DMS79 (cell line): Measurements from ENCODE around the gene OSBPL8.

Experiments used
- DNase-seq: peaks from one replicate; lab custom pipeline; 2025; lab: John Stamatoyannopoulos, UW

The OSBPL8 gene

DNA sequence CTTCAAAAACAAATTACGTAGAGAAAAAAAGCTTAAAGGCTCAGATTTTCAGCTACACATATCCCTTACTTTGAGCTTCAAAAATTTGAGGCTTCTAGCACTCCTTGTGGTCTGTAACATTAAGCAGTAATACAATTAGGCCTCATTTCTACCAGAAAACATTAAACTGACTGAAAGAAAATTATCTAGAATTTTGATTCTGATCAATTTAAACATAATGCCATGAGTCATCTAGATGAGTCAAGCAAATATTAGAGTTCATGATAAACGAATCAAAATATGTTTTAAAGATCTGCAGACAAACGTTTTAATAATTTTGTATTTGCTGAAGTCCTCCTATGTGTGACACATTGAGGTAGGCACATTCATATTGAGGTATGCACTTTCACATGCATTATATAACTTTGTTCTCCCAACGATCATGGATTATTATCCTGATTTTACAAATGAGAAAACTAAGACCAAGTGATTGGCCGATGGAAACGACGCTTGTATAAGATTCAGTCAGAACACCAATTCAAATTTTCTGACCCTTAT lies 4.3 kb downstream of the OSBPL8 start:
- DNase-seq, result no peak

DNA sequence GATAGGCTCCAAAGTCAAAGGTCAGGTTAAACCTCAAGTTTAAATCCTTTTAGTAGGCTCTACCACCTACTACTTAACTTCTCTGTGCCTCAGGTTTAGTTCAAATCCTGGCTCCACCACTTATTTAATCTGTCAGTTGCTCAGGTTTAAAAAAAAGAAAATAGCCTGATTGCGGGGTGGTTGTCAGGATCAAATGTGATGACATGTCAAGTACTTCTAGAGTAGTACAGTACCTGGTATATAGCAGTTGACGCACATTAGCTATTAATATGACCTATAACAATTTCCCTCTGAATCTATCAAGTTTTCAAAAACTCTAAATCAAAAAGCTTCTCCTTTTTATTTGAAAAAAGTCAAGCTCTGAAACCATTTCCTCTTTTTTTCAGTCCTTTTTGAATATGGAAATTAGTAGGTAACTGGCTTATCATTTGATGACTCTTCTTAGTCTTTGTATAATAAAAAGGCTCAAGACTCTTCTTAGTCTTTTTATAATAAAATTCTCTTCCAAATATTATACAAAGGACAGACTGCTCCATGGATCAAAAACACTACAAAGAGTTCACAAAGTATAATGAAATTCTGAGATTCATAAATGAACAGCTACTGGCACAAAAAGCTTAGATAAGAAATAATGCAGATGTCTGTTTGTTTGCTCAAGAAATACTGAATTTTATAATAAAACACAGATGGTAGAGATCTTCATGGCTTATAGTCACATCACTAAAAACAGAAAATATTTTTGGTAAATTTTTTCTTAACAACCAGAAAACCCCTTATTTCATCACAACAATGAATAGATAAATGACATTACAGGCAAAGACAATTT lies 5.0 kb downstream of the OSBPL8 start:
- no peak for DNase-seq

- no peak for DNase-seq
These were observed 7.1 kb downstream of the OSBPL8 start for GRCh38 chr12:76552343-76552938.

GRCh38 chr12:76551482-76551888 lies 8.1 kb downstream of the OSBPL8 start:
- no peak for DNase-seq

DNA sequence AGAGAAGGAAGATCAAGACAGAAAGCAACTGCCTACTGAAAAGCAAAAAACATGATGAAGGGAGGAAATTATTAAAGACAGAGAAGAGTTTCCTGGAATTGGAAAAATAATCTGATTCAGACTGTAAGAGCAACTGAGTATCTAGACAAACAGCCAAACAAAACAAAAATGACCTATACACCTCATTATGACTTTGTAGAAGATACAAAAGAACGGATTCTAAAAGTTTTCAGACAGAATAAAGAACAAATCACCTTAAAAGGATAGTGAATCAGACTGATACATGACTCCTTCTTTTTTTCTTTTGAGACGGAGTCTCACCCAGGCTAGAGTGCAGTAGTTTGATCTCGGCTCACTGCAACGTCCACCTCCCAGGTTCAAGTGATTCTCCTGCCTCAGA lies 10.4 kb downstream of the OSBPL8 start:
- DNase-seq, result no peak

GRCh38 chr12:76548222-76548837 lies 11.2 kb downstream of the OSBPL8 start:
- DNase-seq, result no peak

GRCh38 chr12:76547526-76547925 lies 12.0 kb downstream of the OSBPL8 start:
- DNase-seq, result no peak

GRCh38 chr12:76546889-76547288 lies 12.7 kb downstream of the OSBPL8 start:
- DNase-seq, result no peak

DNA sequence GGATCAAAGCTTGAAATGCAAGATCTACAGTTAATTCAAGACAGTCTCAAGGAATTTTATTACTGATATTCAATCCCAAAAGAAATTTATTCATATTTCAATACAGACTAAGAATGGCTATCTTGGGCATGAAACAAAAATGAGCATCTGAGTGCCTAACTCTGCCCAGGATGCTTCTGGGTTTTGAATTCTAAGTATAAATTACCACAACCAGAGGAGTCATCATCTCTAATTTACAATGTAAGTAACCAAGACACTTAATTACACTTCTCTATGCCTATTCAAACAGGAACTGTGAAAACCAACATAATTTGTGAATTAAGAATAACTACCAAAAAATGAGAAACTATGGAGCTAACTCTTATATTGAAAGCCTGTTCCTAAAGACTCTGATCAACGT lies 14.1 kb downstream of the OSBPL8 start:
- no peak for DNase-seq

GRCh38 chr12:76544601-76545261 lies 14.8 kb downstream of the OSBPL8 start:
- DNase-seq, result no peak

GRCh38 chr12:76543813-76544347 lies 15.7 kb downstream of the OSBPL8 start:
- no peak for DNase-seq

DNA sequence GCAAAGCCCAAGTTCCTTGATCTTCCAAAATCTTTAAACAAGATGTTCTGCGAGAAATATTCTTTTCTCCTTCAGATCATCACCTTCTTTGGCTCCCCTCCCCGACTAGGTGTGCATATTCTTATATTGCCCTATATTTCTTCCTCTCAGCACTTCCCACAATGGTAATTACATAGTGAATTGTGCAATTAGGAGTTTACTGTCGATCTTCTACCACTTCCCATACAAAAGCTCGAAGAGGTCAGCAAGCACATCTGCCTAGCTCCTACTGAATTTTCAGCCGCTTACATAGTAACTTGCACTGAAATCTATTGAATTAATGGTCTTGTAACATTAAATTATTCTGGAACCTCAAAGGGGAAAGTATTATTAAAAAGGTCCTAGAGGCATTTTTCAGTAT lies 16.7 kb downstream of the OSBPL8 start:
- no peak for DNase-seq

GRCh38 chr12:76539727-76540126 lies 19.8 kb downstream of the OSBPL8 start:
- no peak for DNase-seq

GRCh38 chr12:76537923-76538322 lies 21.6 kb downstream of the OSBPL8 start:
- DNase-seq, result no peak

DNA sequence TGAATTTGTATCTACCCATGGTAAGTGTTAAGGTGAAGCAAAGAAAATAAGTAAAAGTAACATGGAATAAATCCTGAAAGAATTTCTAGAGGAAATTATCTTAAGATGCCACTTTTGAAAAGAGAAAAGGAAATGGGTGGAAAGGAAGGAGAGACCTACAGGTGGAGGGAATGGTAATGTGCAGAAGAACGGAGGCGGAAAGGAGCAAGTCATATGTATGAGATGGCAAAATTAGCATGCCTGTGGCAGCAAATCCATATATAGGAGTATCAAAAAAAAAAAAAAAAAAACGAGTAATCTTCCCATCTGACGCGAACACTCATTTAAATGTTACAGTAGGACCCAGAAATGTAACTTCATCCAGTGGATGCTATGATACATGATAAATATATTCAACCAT lies 23.0 kb downstream of the OSBPL8 start:
- DNase-seq, result no peak

DNA sequence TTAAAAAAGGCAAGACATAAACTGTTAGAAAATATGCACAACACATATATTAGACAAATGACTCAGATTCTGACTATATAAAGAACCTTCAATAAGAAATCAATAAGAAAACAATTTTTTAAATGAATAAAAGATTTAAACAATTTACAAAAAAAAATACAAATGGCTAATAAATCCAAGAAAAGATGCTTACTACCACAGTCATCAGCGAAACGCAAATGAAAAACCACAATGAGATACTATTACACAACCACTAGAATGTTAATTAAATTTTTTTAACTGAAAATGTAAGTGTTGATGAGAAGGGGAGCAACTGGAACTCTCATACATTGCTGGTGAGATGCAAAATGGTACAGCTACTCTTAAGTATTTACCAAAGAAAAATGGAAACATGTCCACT lies 24.4 kb downstream of the OSBPL8 start:
- no peak for DNase-seq

DNA sequence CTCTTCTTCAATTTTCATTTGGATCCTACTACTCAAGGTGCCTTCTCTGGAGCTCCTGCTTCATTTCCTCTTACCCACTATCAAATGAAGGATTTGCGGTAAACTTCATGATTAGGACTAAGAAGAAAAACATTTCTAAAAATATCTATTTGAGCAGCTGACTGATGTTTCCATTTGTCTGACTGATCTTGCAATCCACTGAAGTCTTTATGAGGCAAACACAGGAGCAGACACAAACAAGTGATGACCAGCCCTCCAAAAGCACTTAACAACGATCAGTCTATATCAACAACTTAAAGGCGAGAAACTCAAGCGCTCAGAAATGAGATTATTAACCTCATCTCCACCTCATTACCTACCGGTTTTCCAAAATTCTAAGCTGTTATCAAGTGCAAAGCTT lies 26.2 kb downstream of the OSBPL8 start:
- no peak for DNase-seq

GRCh38 chr12:76532520-76532919 lies 27.1 kb downstream of the OSBPL8 start:
- DNase-seq, result no peak

- no peak for DNase-seq
These were observed 28.5 kb downstream of the OSBPL8 start for GRCh38 chr12:76531056-76531455.

- DNase-seq, result no peak
These were observed 29.1 kb downstream of the OSBPL8 start for GRCh38 chr12:76530516-76530915.

GRCh38 chr12:76529226-76529918 lies 30.2 kb downstream of the OSBPL8 start:
- DNase-seq, result no peak

GRCh38 chr12:76523408-76523807 lies 36.2 kb downstream of the OSBPL8 start:
- DNase-seq, result no peak
